SK-N-MC (cell line): ENCODE data around the gene PDZD8.

Experiments used
- EZH2 ChIP-seq: fragments of 200-600 bp; sonication (generic); IDR thresholded peaks from one replicate; pipeline ENCODE4 v1.6.1; 2017; ENCODE audit warnings: antibody characterized with exemption
- POLR2AphosphoS5 ChIP-seq: IDR thresholded peaks from 2 replicates; pipeline ENCODE4 v1.6.1; 2012; ENCODE audit warnings: mild to moderate bottlenecking, low read depth, low read length, borderline replicate concordance

- TF ChIP-seq EZH2 (no peak), POLR2AphosphoS5 (no peak)
These were observed 12.2 kb downstream of the PDZD8 start for GRCh38 chr10:117363028-117363427.
